Left renal pelvis (tissue), 4 donors: ENCODE results near the gene MAPK4. TPM values are rescaled to one million over a fixed set of nuclear protein-coding genes. Genes with fewer than 3 reads are reported as not detected.
"Not testable (repeated sequence)": the region's sequence is repeated elsewhere in the genome, so short reads cannot be mapped to it uniquely, and the experiment has no call there.

ENCODE experiments used
- DNase-seq, 4 donors: peaks; one replicate each; pipeline ENCODE4 v3.0.0-alpha.2; 2013; ENCODE audit warnings: low read depth in 4 of 4, low spot score in 3 of 4
- polyA plus RNA-seq, 4 donors: library from polyadenylated mRNA; unstranded; fragments of 120-200 nt; gene quantifications; one replicate each; pipeline ENCODE4 v1.2.1, GENCODE V29; 2013; ENCODE audit not compliant: insufficient read length in 4 of 4

The MAPK4 gene
- polyA plus RNA-seq, 4 donors, result 1.7 to 10.1 (median 8.9) TPM

- DNase-seq, result no peak
Observed at GRCh38 chr18:50678651-50679050, 118.8 kb downstream of the MAPK4 start.

- no peak for DNase-seq
Observed at GRCh38 chr18:50679056-50679455, 119.2 kb downstream of the MAPK4 start.

- DNase-seq, result no peak
Observed at GRCh38 chr18:50679656-50680055, 119.8 kb downstream of the MAPK4 start.

DNA sequence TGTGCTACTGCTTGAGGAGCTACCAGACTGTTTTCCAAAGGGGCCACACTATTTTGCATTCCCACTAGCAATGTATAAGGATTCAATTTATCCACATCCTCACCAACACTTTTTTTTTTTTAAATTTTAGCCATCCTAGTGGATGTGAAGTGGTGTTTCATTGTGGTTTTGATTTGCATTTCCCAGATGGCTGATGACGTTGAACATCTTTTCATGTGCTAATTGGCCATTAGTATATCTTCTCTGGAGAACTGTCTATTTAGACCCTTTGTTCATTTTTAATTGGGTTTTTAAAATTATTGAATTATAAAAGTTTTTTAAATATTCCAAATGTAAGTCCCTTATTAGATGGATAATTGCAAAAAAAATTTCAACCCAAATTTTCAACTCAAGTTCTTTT, 121.1 kb downstream of the MAPK4 start:
- DNase-seq, result no peak

- no peak for DNase-seq
Observed at GRCh38 chr18:50682852-50683251, 123.0 kb downstream of the MAPK4 start.

GRCh38 chr18:50686409-50686808, 126.5 kb downstream of the MAPK4 start:
- DNase-seq, result no peak

DNA sequence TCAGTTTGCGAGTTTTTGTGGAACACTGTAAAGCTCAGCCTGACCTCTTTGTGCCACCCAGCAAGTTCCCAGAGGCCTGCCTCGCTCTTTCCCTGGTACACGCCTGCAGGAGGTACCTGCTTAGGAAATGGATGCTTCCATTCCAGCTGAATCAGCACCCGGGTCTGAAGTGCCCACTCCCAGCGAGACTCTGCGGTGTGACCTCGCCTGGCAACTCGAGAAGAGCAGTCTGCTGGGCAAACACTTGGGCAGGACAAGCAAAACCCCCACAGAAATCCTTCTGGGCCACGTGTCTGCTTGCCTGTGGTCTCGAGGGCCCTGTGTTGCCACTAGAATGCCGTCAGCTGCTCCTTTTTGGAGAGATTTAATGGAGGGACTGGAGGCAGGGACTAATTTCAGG, 127.6 kb downstream of the MAPK4 start:
- no peak for DNase-seq

GRCh38 chr18:50689578-50689977, 129.7 kb downstream of the MAPK4 start:
- DNase-seq, result no peak

DNA sequence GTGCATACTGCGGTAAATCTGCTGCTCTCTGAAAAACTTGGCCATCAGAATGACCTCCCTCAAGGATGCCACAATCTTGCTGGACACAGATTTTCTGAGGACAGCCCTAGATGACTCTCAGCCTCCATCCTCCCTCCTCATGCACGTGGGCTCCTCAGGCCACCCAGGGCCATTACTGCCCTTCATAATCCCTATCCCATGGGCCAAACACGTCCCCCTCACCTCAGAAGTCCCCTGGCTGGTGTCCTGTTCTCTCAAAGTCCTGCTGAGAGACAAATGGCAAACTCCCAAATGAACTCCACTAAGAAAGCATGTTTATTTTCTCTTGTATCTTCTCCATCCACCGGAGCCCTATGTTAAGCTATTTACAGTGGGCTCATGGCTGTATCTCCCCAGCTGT, 134.3 kb downstream of the MAPK4 start:
- DNase-seq, result no peak

DNA sequence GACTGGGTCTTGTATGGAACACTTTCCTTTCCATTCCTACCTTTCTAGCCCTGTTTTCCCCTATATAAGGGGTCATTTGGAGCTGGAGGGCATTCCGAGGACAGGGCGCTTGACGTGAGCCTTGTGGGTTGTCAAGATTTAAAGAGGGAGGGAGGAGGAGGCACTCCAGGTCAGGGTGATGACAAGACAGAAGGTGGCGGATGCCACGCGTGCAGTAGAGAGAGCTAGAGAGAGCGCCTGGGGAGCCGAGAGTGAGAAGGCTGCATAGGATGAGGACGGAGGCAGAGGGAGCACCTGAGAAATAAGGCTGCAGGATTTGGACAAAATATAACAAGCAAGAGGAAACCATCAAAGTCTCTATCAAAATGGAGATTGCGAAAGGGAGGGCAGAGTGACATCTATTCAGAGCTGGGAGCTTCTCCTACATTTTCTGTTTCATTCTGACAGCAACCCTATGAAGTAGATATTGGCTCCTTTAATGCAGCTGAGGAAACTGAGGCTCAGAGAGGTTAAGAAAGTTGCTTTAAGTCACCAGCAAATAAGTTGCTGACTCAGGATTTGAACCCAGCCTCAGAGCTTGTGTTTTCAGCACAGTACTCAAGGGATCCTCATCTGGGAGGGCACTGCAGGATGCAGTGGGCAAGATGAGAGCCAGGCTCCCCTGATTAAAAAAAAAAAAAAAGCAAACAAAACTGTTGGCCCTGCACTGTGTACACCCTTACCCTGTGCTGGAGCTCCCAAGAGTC, 135.7 kb downstream of the MAPK4 start:
- no peak for DNase-seq

DNA sequence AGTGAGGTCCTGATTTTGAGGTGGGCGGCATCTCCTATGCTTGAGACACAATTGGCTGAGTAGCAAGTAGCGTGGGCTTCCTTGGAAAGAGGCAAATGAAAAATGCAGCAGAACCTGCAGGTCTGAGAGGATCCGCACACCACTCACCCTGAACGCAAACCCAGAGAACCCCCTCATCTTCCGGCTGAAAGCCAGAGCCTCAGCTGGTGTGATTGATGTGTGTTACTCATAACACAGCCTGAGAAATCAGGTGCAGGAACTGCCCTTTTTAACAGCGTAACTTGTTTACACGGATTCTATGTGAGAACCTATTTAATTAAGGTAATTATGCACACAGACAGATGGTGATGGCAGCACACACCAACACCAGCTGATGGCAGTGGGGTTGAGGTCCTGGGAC, 136.5 kb downstream of the MAPK4 start:
- no peak for DNase-seq

GRCh38 chr18:50696929-50697328, 137.0 kb downstream of the MAPK4 start:
- DNase-seq, result no peak

- no peak for DNase-seq
Observed at GRCh38 chr18:50697509-50697908, 137.6 kb downstream of the MAPK4 start.

DNA sequence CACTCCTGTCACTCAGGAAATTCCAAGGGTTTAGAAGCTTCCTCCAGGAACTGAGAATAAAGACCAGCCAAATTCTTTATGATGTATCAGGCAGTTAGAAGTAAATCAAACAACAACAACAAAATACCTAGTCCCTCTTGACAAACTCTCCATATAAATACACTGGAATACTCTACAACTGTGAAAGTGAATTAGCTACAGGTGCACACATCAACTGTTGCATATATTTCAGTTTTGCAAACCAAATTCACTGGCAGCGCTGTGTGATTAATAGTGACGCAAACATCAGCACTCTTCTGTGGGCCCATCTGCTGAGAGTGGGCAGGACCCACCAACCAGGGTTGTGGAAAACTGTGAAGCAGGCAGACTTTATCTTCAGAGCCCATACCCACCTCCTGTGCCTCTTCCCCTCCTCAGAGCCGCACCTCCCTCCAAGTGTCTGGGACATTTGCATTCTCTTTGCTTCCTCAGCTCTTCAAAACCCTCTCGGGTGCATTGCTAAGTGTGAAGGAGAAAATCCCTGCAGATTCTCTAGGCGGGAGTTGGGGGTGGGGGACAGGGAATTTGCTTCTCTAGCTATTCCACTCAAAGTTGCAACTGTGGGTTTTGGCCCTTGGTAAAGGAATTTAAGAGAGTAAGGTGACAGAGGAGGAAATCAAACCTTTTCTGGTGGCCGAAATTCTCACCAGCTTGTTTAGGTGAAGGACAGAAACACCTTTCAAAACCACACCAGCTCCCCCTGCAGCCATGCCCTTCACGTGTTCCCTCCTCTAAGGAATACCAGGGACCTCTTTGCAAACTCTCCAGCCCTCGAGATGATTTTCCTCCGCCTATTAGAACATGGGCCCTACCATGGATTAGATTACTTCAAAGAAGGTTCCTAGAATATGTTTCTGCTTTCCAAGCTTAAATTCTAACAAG, 140.6 kb downstream of the MAPK4 start:
- DNase-seq, result no peak

DNA sequence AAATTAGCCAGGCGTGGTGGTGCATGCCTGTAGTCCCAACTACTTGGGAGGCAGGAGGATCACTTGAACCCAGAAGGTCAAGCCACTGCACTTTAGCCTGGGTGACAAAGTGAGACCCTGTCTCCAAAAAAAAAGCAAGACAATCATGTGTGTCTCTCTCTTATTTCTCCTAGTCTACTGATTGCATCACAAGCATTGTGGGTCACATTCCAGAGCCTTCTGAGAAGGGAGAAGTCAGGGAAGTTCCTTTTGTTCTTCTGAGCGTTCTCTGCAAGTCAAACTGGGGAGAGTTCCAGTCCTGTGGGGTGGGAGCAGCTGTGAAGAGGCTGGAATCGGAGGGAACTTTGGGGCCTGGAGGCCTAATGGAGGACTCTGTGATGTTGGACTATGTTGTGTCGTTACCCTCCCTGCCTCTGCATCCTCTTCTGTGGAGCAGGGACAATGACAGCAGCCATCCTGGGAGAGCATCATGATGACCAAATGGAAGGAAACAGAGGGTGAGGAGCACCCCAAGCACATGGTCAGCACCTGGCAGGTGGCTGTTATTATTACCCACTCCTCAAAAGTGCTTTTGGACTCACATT, 144.6 kb downstream of the MAPK4 start:
- no peak for DNase-seq

GRCh38 chr18:50706199-50706598, 146.3 kb downstream of the MAPK4 start:
- no peak for DNase-seq

DNA sequence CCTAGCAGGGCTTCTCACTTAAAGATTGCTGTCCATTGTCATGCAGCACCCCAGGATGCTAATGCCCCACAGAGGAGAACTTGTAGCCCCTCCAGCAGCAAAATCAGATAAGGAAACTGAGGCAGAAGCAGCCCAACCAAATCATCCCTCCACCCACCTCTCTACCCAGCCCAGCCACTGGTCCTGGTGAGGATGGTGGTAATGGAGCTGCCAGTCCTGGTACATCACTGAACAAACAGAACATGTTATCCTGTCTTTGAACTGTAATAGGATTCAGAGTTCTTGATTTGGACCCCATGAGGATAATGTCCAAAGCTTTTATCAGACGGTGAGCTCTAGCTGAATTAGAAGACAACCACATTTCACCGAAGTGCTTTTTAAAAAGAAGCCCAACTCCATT, 146.8 kb downstream of the MAPK4 start:
- no peak for DNase-seq

DNA sequence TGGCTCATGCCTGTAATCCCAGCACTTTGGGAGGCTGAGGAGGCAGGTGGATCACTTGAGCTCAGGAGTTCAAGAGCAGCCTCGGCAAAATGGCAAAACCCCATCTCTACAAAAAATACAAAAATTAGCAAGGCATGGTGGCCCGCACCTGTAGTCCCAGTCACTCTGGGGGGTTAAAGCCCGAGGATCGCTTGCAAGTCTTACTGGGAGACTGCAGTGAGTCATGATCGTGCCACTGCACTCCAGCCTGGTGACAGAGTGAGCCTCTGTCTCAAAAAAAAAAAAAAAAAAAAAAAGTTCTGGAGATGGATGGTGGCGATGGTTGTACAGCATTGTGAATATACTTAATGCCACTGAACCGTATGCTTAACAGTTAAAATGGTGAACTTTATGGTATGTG, 147.4 kb downstream of the MAPK4 start:
- DNase-seq, result not testable (repeated sequence)

GRCh38 chr18:50707855-50708469, 148.1 kb downstream of the MAPK4 start:
- no peak for DNase-seq

GRCh38 chr18:50709193-50709592, 149.3 kb downstream of the MAPK4 start:
- DNase-seq, result no peak

GRCh38 chr18:50711386-50711785, 151.5 kb downstream of the MAPK4 start:
- DNase-seq, result no peak
